Neuron (in vitro differentiated cells): ENCODE data around the gene PACS1.

Source experiments
- H2AFZ ChIP-seq: one replicate; pipeline ENCODE4 v1.6.1; 2013; ENCODE audit warnings: low read depth, mild to moderate bottlenecking, inconsistent platforms, low read length, moderate library complexity
- H3K27me3 ChIP-seq: one replicate; pipeline ENCODE4 v1.6.1; 2013; ENCODE audit warnings: low read length; ENCODE audit not compliant: insufficient read depth
- H3K36me3 ChIP-seq: one replicate; pipeline ENCODE4 v1.6.1; 2013; ENCODE audit warnings: low read length; ENCODE audit not compliant: insufficient read depth
- H3K4me1 ChIP-seq: one replicate; pipeline ENCODE4 v1.6.1; 2013; ENCODE audit warnings: low read length; ENCODE audit not compliant: insufficient read depth
- H3K4me3 ChIP-seq: 2 replicates; pipeline ENCODE4 v1.5.1; 2013; ENCODE audit warnings: mild to moderate bottlenecking, low read length, moderate library complexity
- H3K9me3 ChIP-seq: one replicate; pipeline ENCODE4 v1.6.1; 2013; ENCODE audit warnings: low read length

Gene PACS1

DNA sequence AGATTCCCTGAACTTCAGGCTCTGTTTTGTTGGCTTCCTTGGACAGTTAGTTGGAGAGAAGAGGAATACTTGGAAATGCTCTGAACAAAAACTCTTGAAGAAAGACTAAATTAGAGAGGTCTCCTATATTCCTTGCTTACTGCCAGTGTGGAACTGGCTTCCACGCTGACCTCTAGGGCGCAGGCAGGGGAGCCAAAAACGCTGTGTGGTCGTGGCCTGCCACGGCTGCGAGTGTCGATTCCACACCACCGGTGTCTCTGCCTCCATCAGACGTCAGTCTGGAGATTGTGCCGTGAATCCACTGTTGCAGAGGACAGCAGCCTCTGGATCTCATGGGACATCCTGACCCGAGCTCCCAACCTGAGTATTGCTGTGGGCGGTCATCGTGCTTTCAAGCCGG lies 160.9 kb downstream of the PACS1 start:
- Histone ChIP-seq H3K9me3 (no peaks in the 10 kb centered on the region), H3K4me3 (no peak overlapping the region), H3K36me3 (peaks cover 21% of the 10 kb centered on the region), H2AFZ (no peak overlapping the region), H3K4me1 (no peaks in the 10 kb centered on the region), H3K27me3 (no peaks in the 10 kb centered on the region)

- Histone ChIP-seq H3K4me3 (no peak overlapping the region), H2AFZ (no peak overlapping the region), H3K36me3 (peaks cover 24% of the 10 kb centered on the region), H3K4me1 (no peaks in the 10 kb centered on the region), H3K9me3 (no peaks in the 10 kb centered on the region), H3K27me3 (no peaks in the 10 kb centered on the region)
Measured at GRCh38 chr11:66231561-66231960, 161.5 kb downstream of the PACS1 start.

DNA sequence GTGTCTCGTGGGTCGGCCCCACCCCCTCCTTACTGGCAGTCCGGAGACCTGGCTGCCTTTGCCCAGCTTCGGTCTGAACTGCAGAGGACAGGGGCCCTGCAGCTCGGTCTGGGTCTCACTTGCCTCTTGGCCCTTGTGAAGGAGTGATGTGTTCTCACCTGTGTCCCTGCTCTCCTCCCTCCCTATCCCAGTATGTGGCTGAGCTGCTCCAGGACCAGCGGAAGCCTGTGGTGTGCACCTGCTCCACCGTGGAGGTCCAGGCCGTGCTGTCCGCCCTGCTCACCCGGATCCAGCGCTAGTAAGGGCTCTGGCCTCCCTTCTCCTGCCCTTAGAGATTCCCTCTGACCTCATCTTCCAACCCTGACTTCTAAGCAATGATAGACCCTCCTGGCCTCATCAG lies 162.7 kb downstream of the PACS1 start:
- peaks cover 24% of the 10 kb centered on the region for H3K36me3 ChIP-seq
- no peaks in the 10 kb centered on the region for H3K4me1 ChIP-seq
- no peaks in the 10 kb centered on the region for H3K27me3 ChIP-seq
- H3K4me3 ChIP-seq: no peak overlapping the region
- H3K9me3 ChIP-seq: no peaks in the 10 kb centered on the region
- no peak overlapping the region for H2AFZ ChIP-seq

DNA sequence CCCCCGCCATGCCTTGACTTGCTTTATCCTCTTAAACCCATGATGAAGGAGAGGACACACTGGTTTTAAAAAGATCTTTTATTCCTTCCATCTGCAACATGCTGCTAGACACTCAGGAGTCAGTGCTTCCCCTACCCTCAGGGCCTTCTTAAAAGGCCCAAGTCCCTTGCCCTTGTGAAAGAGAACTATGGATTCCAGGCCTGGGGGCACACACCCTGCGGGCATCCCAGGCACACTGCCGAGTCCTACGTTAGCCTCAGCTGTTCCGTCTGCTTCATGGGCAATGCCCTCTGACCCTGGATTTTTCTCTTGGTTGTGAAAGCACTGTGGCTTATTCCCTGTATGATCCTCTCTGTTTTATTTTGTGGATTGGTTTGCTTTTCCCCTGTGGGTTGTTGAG lies 163.2 kb downstream of the PACS1 start:
- Histone ChIP-seq H2AFZ (no peak overlapping the region), H3K4me1 (no peaks in the 10 kb centered on the region), H3K36me3 (peaks cover 24% of the 10 kb centered on the region), H3K27me3 (no peaks in the 10 kb centered on the region), H3K4me3 (no peak overlapping the region), H3K9me3 (no peaks in the 10 kb centered on the region)

GRCh38 chr11:66235141-66235540 lies 165.1 kb downstream of the PACS1 start:
- Histone ChIP-seq H3K9me3 (no peaks in the 10 kb centered on the region), H3K4me1 (no peaks in the 10 kb centered on the region), H3K27me3 (no peaks in the 10 kb centered on the region), H3K36me3 (peaks cover 36% of the 10 kb centered on the region), H3K4me3 (no peak overlapping the region), H2AFZ (no peak overlapping the region)

DNA sequence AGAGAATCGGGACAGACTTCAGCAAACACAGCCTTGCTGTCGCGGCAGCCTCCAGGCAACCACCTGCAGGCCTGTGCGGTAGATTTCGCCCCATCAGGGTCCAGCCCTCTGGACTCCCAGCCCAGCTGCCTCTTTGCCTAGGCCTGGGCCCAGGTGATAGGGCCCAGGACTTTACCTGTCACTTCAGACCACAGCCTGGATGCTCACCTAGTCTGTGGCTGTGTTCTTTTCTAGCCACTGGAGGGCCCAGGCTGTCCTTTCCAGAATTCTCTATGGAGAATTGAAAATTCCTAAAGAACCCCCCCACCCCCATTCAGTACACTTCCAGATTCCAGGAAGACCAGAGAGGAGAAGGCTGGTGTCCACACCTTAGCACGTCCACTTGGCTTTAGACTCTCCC lies 167.8 kb downstream of the PACS1 start:
- Histone ChIP-seq H3K27me3 (no peaks in the 10 kb centered on the region), H3K4me3 (no peak overlapping the region), H3K36me3 (peaks cover 48% of the 10 kb centered on the region), H2AFZ (no peak overlapping the region), H3K4me1 (no peaks in the 10 kb centered on the region), H3K9me3 (no peaks in the 10 kb centered on the region)

- Histone ChIP-seq H2AFZ (no peak overlapping the region), H3K36me3 (peaks cover 48% of the 10 kb centered on the region), H3K4me3 (no peak overlapping the region), H3K27me3 (no peaks in the 10 kb centered on the region), H3K4me1 (peaks cover under 1% of the 10 kb centered on the region), H3K9me3 (no peaks in the 10 kb centered on the region)
Measured at GRCh38 chr11:66238786-66239413, 168.8 kb downstream of the PACS1 start.

GRCh38 chr11:66239511-66239910 lies 169.4 kb downstream of the PACS1 start:
- H3K27me3 ChIP-seq: no peaks in the 10 kb centered on the region
- H2AFZ ChIP-seq: no peak overlapping the region
- H3K4me3 ChIP-seq: no peak overlapping the region
- H3K9me3 ChIP-seq: no peaks in the 10 kb centered on the region
- peaks cover 2% of the 10 kb centered on the region for H3K4me1 ChIP-seq
- H3K36me3 ChIP-seq: peaks cover 45% of the 10 kb centered on the region

DNA sequence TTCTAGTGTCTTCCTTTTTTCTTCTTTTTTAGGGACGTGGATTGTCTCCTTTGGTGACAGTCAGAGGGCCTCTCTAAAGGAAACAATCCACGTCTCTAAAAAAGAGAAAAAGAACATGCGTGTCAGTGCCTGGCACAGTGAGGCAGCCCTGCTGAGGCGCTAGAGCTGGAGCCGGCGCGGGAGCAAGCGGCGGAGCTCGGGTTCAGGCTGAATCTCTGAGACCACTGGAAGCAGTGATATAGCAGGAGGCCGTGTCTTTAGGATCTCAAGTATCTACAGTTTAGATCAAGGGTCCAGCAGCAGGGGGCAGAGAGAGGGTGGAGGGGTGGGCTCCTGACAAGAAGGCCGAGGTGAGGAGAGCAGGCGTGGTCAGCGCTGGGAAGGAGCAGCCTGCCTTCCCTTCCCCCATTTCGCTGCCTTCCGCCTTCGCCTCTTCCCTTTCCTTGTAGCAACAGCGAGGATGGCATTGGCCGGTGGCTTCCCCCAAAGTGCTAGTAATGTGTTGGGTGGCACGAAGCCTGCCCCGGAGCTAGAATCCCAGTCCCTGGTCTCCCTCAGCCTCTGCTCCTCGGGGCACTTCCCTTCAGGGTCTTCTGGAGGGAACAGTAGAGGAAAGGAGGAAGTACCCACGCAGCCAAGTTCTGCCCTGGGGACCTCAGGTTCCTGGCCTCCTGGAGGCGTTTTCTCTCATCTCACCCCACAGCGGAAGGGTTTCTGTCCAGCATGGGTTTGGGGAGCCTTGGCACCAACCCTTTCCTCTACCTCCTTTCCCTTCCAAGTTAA lies 170.1 kb downstream of the PACS1 start:
- H2AFZ ChIP-seq: no peak overlapping the region
- no peak overlapping the region for H3K4me3 ChIP-seq
- peaks cover 2% of the 10 kb centered on the region for H3K4me1 ChIP-seq
- no peaks in the 10 kb centered on the region for H3K27me3 ChIP-seq
- H3K9me3 ChIP-seq: no peaks in the 10 kb centered on the region
- H3K36me3 ChIP-seq: peaks cover 44% of the 10 kb centered on the region

- H3K36me3 ChIP-seq: peaks cover 39% of the 10 kb centered on the region
- no peaks in the 10 kb centered on the region for H3K9me3 ChIP-seq
- H3K27me3 ChIP-seq: no peaks in the 10 kb centered on the region
- no peak overlapping the region for H3K4me3 ChIP-seq
- peaks cover 2% of the 10 kb centered on the region for H3K4me1 ChIP-seq
- no peak overlapping the region for H2AFZ ChIP-seq
Measured at GRCh38 chr11:66240781-66241136, 170.7 kb downstream of the PACS1 start.

GRCh38 chr11:66242095-66242765 lies 172.2 kb downstream of the PACS1 start:
- Histone ChIP-seq H2AFZ (no peak overlapping the region), H3K36me3 (peaks cover 34% of the 10 kb centered on the region), H3K4me3 (no peak overlapping the region), H3K27me3 (no peaks in the 10 kb centered on the region), H3K9me3 (no peaks in the 10 kb centered on the region), H3K4me1 (peaks cover 2% of the 10 kb centered on the region)

DNA sequence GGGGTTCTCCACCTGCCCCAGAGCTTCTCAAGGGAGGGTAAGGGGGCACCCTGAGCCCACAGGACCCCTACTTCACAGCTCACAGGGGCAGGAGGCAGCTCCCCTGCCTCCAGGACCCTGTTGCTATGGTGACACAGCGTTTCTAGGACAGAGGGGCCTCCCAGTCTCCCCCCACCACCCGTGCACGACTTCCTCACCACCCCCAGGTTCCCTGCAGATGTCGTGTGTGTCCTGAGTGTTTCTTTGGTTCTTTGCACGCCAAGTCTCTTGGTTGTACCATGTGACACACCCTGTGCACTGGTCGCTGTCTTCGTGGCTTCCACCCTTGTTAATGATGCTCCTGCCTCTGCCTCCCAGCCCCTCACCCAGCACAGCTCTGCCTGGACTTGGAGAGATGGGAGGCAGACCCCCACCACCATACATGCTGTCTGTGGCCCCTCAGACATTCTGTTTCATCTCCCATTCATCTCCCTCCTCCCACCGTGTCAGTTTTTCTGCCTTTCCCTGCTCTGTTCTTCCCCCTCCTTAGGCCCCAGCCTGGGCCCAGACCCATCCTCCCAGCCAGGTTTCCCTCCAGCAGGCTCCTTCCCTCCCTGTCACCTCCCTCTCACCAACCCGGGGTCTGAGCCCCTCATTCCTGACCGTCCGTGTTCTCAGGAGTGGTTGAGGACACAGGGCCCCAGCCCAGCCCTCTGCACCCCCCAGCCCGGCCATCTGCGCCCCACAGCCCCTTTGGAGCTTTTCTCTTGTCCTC lies 173.9 kb downstream of the PACS1 start:
- H3K36me3 ChIP-seq: peaks cover 31% of the 10 kb centered on the region
- no peak overlapping the region for H3K4me3 ChIP-seq
- no peak overlapping the region for H2AFZ ChIP-seq
- H3K4me1 ChIP-seq: peaks cover 2% of the 10 kb centered on the region
- no peaks in the 10 kb centered on the region for H3K9me3 ChIP-seq
- H3K27me3 ChIP-seq: no peaks in the 10 kb centered on the region

DNA sequence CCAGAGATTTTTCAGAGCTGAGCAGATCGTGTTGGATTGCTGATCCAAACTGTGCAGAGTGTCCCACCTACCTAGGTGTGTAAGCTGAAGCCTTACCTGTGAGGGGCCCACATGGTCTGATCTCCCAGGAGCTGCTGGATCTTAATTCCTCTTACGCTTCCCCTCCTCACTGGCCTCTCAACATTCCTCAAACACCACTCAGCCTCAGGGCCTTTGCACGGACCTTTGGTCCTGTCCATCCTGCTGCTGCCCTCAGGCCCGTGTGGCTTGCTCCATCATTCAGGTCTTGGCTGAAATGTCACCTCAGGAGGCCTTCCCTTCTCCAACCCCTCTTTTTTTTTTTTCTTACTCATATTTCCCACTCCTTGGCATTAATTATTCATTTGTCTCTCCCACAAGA lies 177.2 kb downstream of the PACS1 start:
- no peaks in the 10 kb centered on the region for H3K9me3 ChIP-seq
- H3K4me1 ChIP-seq: peaks cover 2% of the 10 kb centered on the region
- peaks cover 20% of the 10 kb centered on the region for H3K36me3 ChIP-seq
- H3K27me3 ChIP-seq: no peaks in the 10 kb centered on the region
- H3K4me3 ChIP-seq: no peak overlapping the region
- H2AFZ ChIP-seq: no peak overlapping the region
